ENCODE results near the gene TLE2. TPM values are rescaled to one million over a fixed set of nuclear protein-coding genes. Genes with fewer than 3 reads are reported as not detected.
A peak's percentile ranks its signal among the peaks of the same experiment; 100 is the strongest.

Gene TLE2
- total and polyA plus RNA-seq, 9 of the 15 experiments (the other 6 are each of a cell fraction or from before 2014, with no cell fraction given), result 0.35 to 13.1 (median 6.2) TPM

DNA sequence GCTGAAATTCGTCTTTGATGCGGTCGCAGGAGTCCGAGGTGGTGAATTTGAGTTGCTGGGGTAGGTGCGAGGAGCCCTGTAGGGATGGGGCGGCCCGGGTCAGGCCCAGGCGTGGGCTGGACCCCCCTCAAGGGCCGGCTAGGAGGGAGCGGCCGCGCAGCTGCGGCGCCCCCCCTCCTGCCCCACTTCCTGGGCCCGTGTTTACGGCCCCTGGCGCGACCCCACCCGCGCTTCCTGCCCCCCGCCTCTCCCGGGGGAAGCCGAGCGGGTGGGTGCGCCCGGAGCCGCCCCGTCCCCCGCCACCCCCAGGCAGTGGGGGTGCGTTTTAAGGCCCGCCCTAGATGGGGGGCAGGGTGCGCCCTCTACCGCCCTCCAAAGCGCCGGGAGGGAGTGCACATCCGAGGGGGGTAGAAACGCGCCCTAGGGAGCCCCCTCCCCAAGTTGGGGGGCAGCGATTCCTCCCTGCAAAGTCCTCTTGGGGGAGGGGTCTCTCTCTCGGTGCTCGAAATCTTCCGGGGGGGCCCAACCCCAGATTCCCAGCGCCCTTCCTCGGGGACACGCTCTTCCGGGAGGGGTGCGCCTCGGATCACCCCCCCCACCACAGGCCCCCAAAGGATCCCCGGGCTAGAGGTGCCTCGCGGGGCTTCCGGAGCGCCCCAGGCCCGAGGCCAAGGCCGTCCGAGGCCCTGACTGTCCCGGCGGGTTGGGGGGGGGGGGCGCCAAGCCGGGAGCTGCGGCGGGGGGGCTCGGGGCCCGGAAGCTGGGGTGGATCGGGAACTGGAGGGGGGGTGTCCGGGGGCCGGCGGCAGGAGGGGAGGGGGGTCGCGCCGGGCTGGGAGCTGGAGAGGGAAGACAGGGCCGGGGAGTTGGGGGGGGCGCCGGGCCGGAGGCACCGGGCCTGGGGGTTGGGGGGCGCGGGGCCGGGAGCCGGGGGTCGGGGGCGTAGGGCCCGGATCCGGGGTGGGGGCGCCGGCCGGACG, 32.4 kb upstream of the TLE2 start (continued):
- TF ChIP-seq MEF2D (tag; conservative IDR thresholded peaks at IDR 0.05; ENCODE audit: low read depth) (no peak), NFYB (IDR thresholded peaks at IDR 0.05; ENCODE audit: extremely low read depth, insufficient read length) (no peak), RB1 (IDR thresholded peaks at IDR 0.05; ENCODE audit: low read depth) (peak; percentile 66), NR0B1 (IDR thresholded peaks at IDR 0.05; ENCODE audit: partially characterized antibody) (no peak), RBBP5 (IDR thresholded peaks at IDR 0.05; ENCODE audit: borderline replicate concordance, insufficient read depth, low read length, poor library complexity, severe bottlenecking) (peak; percentile 5), CREBBP (IDR thresholded peaks at IDR 0.05; ENCODE audit: low read depth, low read length) (no peak), MAZ (CRISPR knock-in tag; conservative IDR thresholded peaks at IDR 0.05 in 1 of 2, IDR thresholded peaks at IDR 0.05 in 1 of 2) (peak; percentile 94 to 98), MYC (IDR thresholded peaks at IDR 0.05; ENCODE audit: low read depth, low read length) (no peak; the same call in 1 of the 2 replicates), MYC (CRISPR knock-in tag; IDR thresholded peaks at IDR 0.05; ENCODE audit: borderline replicate concordance, low read depth) (no peak), WHSC1 (IDR thresholded peaks at IDR 0.05; ENCODE audit: low read length) (no peak), TSHZ1 (CRISPR knock-in tag; IDR thresholded peaks at IDR 0.05) (no peak)
- TF ChIP-seq, protein P1, sequence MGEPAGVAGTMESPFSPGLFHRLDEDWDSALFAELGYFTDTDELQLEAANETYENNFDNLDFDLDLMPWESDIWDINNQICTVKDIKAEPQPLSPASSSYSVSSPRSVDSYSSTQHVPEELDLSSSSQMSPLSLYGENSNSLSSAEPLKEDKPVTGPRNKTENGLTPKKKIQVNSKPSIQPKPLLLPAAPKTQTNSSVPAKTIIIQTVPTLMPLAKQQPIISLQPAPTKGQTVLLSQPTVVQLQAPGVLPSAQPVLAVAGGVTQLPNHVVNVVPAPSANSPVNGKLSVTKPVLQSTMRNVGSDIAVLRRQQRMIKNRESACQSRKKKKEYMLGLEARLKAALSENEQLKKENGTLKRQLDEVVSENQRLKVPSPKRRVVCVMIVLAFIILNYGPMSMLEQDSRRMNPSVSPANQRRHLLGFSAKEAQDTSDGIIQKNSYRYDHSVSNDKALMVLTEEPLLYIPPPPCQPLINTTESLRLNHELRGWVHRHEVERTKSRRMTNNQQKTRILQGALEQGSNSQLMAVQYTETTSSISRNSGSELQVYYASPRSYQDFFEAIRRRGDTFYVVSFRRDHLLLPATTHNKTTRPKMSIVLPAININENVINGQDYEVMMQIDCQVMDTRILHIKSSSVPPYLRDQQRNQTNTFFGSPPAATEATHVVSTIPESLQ (CRISPR knock-in tag; IDR thresholded peaks at IDR 0.05), result no peak
- TF ChIP-seq, protein P2, sequence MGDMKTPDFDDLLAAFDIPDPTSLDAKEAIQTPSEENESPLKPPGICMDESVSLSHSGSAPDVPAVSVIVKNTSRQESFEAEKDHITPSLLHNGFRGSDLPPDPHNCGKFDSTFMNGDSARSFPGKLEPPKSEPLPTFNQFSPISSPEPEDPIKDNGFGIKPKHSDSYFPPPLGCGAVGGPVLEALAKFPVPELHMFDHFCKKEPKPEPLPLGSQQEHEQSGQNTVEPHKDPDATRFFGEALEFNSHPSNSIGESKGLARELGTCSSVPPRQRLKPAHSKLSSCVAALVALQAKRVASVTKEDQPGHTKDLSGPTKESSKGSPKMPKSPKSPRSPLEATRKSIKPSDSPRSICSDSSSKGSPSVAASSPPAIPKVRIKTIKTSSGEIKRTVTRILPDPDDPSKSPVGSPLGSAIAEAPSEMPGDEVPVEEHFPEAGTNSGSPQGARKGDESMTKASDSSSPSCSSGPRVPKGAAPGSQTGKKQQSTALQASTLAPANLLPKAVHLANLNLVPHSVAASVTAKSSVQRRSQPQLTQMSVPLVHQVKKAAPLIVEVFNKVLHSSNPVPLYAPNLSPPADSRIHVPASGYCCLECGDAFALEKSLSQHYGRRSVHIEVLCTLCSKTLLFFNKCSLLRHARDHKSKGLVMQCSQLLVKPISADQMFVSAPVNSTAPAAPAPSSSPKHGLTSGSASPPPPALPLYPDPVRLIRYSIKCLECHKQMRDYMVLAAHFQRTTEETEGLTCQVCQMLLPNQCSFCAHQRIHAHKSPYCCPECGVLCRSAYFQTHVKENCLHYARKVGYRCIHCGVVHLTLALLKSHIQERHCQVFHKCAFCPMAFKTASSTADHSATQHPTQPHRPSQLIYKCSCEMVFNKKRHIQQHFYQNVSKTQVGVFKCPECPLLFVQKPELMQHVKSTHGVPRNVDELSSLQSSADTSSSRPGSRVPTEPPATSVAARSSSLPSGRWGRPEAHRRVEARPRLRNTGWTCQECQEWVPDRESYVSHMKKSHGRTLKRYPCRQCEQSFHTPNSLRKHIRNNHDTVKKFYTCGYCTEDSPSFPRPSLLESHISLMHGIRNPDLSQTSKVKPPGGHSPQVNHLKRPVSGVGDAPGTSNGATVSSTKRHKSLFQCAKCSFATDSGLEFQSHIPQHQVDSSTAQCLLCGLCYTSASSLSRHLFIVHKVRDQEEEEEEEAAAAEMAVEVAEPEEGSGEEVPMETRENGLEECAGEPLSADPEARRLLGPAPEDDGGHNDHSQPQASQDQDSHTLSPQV (IDR thresholded peaks at IDR 0.05), result no peak
